ENCODE measurements around the gene MAT1A.

The MAT1A gene

DNA sequence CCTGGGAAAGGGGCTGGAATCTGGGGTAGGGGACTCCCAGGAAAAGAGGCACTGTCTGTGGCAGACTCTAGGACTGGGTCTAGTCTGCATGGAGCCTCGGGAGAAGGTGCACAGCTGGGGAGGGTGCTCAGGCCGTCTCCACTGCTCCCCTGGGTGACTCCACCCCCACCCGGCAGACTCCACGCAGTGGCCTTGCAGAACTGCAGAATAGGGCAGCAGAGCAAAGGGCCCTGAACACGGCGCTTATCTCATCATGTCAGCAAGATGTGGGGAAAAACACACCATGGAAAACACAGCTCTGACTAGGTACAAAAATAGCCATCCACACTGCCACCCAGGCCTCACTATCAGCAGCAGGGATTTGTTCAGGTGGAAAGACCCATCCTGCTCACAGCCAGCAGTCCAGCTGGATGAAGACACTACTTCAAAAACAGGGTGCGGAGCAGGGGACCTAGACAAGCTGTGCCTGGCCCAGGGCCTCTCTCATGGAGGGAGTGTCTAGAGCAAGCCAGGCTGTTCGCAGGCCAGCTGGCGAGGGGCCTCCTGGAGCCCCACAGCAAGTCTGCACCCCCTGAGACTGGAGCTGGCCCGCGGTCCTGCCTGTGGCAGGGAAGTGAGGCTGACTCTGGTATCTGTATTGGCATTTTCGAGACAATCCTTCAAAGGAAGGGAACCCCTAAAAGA, 11.7 kb downstream of the MAT1A start:
- Histone ChIP-seq H3K27me3 (no peaks in the 10 kb centered on the region), H3K36me3 (no peaks in the 10 kb centered on the region), H3K4me3 (ENCODE audit: low read depth in 1 of 2, low read length in 1 of 2) (no peak overlapping the region), H3K27ac (no peak overlapping the region), H3K4me1 (ENCODE audit: control insufficient read depth in 1 of 2, insufficient read depth in 1 of 2, low read depth in 1 of 2, low read length in 1 of 2) (no peaks in the 10 kb centered on the region), H3K9me3 (no peaks in the 10 kb centered on the region)
- TF ChIP-seq, protein P1, sequence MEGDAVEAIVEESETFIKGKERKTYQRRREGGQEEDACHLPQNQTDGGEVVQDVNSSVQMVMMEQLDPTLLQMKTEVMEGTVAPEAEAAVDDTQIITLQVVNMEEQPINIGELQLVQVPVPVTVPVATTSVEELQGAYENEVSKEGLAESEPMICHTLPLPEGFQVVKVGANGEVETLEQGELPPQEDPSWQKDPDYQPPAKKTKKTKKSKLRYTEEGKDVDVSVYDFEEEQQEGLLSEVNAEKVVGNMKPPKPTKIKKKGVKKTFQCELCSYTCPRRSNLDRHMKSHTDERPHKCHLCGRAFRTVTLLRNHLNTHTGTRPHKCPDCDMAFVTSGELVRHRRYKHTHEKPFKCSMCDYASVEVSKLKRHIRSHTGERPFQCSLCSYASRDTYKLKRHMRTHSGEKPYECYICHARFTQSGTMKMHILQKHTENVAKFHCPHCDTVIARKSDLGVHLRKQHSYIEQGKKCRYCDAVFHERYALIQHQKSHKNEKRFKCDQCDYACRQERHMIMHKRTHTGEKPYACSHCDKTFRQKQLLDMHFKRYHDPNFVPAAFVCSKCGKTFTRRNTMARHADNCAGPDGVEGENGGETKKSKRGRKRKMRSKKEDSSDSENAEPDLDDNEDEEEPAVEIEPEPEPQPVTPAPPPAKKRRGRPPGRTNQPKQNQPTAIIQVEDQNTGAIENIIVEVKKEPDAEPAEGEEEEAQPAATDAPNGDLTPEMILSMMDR (IDR thresholded peaks at IDR 0.05) = no peak

DNA sequence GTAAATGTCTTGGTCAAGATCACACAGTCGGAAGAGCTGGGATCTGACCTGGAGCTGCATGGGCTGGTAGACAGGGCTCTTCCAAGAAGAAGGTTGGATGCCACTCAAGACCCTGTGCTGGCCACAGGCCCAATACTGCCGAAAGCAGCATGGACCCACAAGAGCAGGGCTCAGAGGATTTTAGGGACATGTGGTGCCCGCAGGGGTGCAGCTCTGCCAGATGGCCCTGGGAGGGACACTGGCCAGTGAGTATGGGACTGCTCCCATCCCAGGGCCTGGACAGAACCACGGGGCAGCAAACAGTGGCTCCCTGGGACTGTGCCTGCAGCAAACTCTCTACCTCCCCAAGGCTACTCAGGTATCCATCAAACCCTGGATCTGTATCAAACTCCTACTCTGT, 12.4 kb downstream of the MAT1A start:
- no peaks in the 10 kb centered on the region for H3K9me3 ChIP-seq
- H3K4me3 ChIP-seq (ENCODE audit: low read depth in 1 of 2, low read length in 1 of 2) = no peak overlapping the region
- TF ChIP-seq, protein P1 (IDR thresholded peaks at IDR 0.05) = no peak
- H3K27me3 ChIP-seq = no peaks in the 10 kb centered on the region
- no peaks in the 10 kb centered on the region for H3K4me1 ChIP-seq (ENCODE audit: control insufficient read depth in 1 of 2, insufficient read depth in 1 of 2, low read depth in 1 of 2, low read length in 1 of 2)
- no peak overlapping the region for H3K27ac ChIP-seq
- no peaks in the 10 kb centered on the region for H3K36me3 ChIP-seq

- H3K27me3 ChIP-seq = no peaks in the 10 kb centered on the region
- no peaks in the 10 kb centered on the region for H3K9me3 ChIP-seq
- no peak overlapping the region for H3K4me3 ChIP-seq (ENCODE audit: low read depth in 1 of 2, low read length in 1 of 2)
- TF ChIP-seq, protein P1 (IDR thresholded peaks at IDR 0.05) = no peak
- no peaks in the 10 kb centered on the region for H3K4me1 ChIP-seq (ENCODE audit: control insufficient read depth in 1 of 2, insufficient read depth in 1 of 2, low read depth in 1 of 2, low read length in 1 of 2)
- no peaks in the 10 kb centered on the region for H3K36me3 ChIP-seq
- no peak overlapping the region for H3K27ac ChIP-seq
These were observed 13.1 kb downstream of the MAT1A start for GRCh38 chr10:80276335-80276734.

DNA sequence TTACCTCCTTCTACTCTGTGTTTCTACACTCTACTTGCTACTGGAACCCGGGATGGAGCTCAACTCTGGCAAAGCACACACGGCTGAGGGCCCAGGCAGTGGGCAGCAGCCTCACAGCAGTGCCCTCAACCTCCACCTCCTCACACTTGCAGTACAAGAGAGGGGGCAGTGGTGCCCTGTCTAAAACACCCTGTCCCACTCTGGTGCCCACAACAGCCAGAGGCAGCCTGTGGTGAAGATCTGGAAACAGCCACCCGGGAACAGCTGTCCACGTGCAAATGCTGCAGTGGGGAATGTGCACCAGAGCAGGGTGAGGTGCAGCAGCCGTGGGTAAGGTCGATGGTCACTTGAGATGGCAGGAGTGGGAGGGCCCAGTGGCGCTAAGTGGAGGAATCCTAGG, 13.7 kb downstream of the MAT1A start:
- no peaks in the 10 kb centered on the region for H3K4me1 ChIP-seq (ENCODE audit: control insufficient read depth in 1 of 2, insufficient read depth in 1 of 2, low read depth in 1 of 2, low read length in 1 of 2)
- H3K36me3 ChIP-seq = no peaks in the 10 kb centered on the region
- no peaks in the 10 kb centered on the region for H3K9me3 ChIP-seq
- TF ChIP-seq, protein P1 (IDR thresholded peaks at IDR 0.05) = no peak
- H3K4me3 ChIP-seq (ENCODE audit: low read depth in 1 of 2, low read length in 1 of 2) = no peak overlapping the region
- H3K27ac ChIP-seq = no peak overlapping the region
- no peaks in the 10 kb centered on the region for H3K27me3 ChIP-seq

DNA sequence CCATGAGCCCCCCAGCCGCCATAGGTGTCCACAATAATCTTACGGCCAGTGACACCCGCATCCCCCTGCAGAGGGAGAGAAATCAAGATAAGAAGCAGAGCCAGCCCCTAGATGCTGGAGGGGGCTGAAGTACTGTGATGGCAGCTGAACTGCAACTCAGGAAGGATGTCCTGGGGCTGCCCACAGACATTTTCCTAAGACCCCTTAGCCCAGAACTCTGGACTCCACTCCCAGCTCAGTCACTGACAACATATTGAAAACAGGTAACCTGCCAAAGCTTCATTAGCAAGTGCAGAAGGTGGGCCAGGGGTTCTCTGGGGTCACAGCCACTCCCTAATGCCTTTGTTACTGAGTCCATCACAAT, 14.3 kb downstream of the MAT1A start:
- Histone ChIP-seq H3K4me3 (ENCODE audit: low read depth in 1 of 2, low read length in 1 of 2) (no peak overlapping the region), H3K27me3 (no peaks in the 10 kb centered on the region), H3K4me1 (ENCODE audit: control insufficient read depth in 1 of 2, insufficient read depth in 1 of 2, low read depth in 1 of 2, low read length in 1 of 2) (no peaks in the 10 kb centered on the region), H3K27ac (no peak overlapping the region), H3K9me3 (no peaks in the 10 kb centered on the region), H3K36me3 (no peaks in the 10 kb centered on the region)
- TF ChIP-seq, protein P1 (IDR thresholded peaks at IDR 0.05) = no peak

Measured in neutrophil (primary cell).